Lung (tissue), 12 donors: ENCODE data around the gene ANP32A. TPM values are rescaled to one million over a fixed set of nuclear protein-coding genes. Genes with fewer than 3 reads are reported as not detected.

Experiments used
- ATAC-seq: fragments of 200-7000 bp; cut with Tn5 transposase; one replicate; pipeline ENCODE4 v1.9.1; 2020; ENCODE audit warnings: moderate number of reproducible peaks; ENCODE audit not compliant: insufficient read depth, low FRiP score
- DNase-seq, 3 donors: peaks; one replicate each; pipeline ENCODE4 v3.0.0-alpha.2; 2013 to 2017
- H3K27ac ChIP-seq, 2 donors: one replicate each; pipeline ENCODE4 v1.5.1; 2013; ENCODE audit warnings: mild to moderate bottlenecking in 2 of 2, moderate library complexity in 2 of 2, control low read depth in 1 of 2, inconsistent platforms in 1 of 2, low read depth in 1 of 2, low read length in 1 of 2
- H3K27me3 ChIP-seq, 3 donors: one replicate each; pipeline ENCODE4 v1.5.1; 2013; ENCODE audit warnings: low read length in 2 of 3; ENCODE audit not compliant: control insufficient read depth in 3 of 3, insufficient read depth in 3 of 3
- H3K36me3 ChIP-seq, 4 donors: one replicate each; pipeline ENCODE4 v1.5.1; 2013; ENCODE audit warnings: low read length in 4 of 4, mild to moderate bottlenecking in 1 of 4, moderate library complexity in 1 of 4; ENCODE audit not compliant: control insufficient read depth in 4 of 4, insufficient read depth in 4 of 4
- H3K4me1 ChIP-seq, 5 donors: one replicate each; pipeline ENCODE4 v1.5.1; 2013; ENCODE audit warnings: low read length in 5 of 5, mild to moderate bottlenecking in 2 of 5, moderate library complexity in 1 of 5; ENCODE audit not compliant: control insufficient read depth in 5 of 5, insufficient read depth in 5 of 5
- H3K4me3 ChIP-seq: one replicate; pipeline ENCODE4 v1.5.1; 2013; ENCODE audit warnings: mild to moderate bottlenecking, control low read depth, moderate library complexity
- H3K9ac ChIP-seq, 2 donors: one replicate each; pipeline ENCODE4 v1.5.1; 2013; ENCODE audit warnings: low read length in 2 of 2, control low read depth in 1 of 2; ENCODE audit not compliant: insufficient read depth in 1 of 2
- H3K9me3 ChIP-seq, 4 donors: one replicate each; pipeline ENCODE4 v1.5.1; 2013; ENCODE audit warnings: low read length in 3 of 4, mild to moderate bottlenecking in 1 of 4, moderate library complexity in 1 of 4; ENCODE audit not compliant: control insufficient read depth in 4 of 4, insufficient read depth in 3 of 4
- WGBS, 2 donors: extraction: QIAGEN DNeasy Blood & Tissue Kit; methylation state at CpG; one replicate each; pipeline ENCODE4 v1.1.7; 2013; 5-methylcytosine and 5-hydroxymethylcytosine counted together
- polyA plus RNA-seq, 2 donors: library from polyadenylated mRNA; stranded (reverse); fragments of 200-250 nt; gene quantifications; one replicate each; pipeline ENCODE4 v1.2.1, GENCODE V29; 2013
- total RNA-seq, 2 donors: library from RNA; depleted of rRNA in 1 of 2; stranded (reverse); fragments of >200 nt in 1 of 2; gene quantifications; one replicate each; pipeline ENCODE4 v1.2.1, GENCODE V29; 2014 to 2021
- TF ChIP-seq, protein P1 (sequence below): IDR thresholded peaks from 2 replicates; pipeline ENCODE4 v1.5.1; 2012; ENCODE audit warnings: mild to moderate bottlenecking; ENCODE audit errors: control extremely low read depth, extremely low read depth
- donor health status: control.
- donor health status: control.
- donor health status: Bipolar disorder and iron deficiency.
- donor health status: healthy.
- donor health status: DM: yes; HTN: yes; CAD: no.

Gene ANP32A
- total and polyA plus RNA-seq, 4 donors: 105 to 197 (median 113) TPM

DNA sequence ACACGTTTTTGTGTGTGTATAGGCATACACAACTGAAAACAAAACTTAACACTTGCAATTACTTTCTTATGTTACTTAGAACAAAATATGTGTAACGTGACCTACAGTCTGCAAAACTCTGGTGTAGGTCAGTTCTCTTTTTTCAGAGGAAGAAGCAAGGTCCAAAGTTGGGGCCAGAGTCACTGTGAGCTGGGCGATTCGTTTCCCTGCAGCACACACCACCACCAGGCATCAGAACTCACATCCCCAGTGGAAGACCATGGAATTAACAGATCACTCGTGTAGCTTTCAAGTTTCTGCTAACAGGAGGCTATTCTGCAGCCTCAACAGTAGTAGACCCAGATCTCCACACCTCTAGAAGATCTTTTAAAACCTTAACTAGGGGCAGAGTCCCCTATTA, 25.8 kb downstream of the ANP32A start:
- ATAC-seq (no peak), DNase-seq (no peak)
- 11 to 18% methylated on average over 5 of the region's 5 CpGs for WGBS, 2 donors
- H3K9ac ChIP-seq: peak overlapping the region in 1 of 2 donors; percentile 16
- H3K27me3 ChIP-seq: no peaks in the 10 kb centered on the region
- H3K27ac ChIP-seq: peak overlapping the region; percentile 58 to 70
- TF ChIP-seq, protein P1, sequence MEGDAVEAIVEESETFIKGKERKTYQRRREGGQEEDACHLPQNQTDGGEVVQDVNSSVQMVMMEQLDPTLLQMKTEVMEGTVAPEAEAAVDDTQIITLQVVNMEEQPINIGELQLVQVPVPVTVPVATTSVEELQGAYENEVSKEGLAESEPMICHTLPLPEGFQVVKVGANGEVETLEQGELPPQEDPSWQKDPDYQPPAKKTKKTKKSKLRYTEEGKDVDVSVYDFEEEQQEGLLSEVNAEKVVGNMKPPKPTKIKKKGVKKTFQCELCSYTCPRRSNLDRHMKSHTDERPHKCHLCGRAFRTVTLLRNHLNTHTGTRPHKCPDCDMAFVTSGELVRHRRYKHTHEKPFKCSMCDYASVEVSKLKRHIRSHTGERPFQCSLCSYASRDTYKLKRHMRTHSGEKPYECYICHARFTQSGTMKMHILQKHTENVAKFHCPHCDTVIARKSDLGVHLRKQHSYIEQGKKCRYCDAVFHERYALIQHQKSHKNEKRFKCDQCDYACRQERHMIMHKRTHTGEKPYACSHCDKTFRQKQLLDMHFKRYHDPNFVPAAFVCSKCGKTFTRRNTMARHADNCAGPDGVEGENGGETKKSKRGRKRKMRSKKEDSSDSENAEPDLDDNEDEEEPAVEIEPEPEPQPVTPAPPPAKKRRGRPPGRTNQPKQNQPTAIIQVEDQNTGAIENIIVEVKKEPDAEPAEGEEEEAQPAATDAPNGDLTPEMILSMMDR: no peak
- H3K36me3 ChIP-seq: peaks cover 0 to 2% (median under 1%) of the 10 kb centered on the region in 4 donors
- no peaks in the 10 kb centered on the region for H3K9me3 ChIP-seq
- H3K4me3 ChIP-seq: no peak overlapping the region
- H3K4me1 ChIP-seq: peaks cover 27 to 72% (median 60%) of the 10 kb centered on the region in 5 donors

GRCh38 chr15:68794307-68794706, 26.4 kb downstream of the ANP32A start:
- no peak overlapping the region for H3K9ac ChIP-seq
- 65 to 76% methylated on average over 4 of the region's 4 CpGs for WGBS, 2 donors

GRCh38 chr15:68793776-68794175, 26.9 kb downstream of the ANP32A start:
- TF ChIP-seq, protein P1: no peak
- Histone ChIP-seq H3K27me3 (no peaks in the 10 kb centered on the region), H3K4me3 (no peak overlapping the region), H3K36me3 (peaks cover 0 to 8% (median under 1%) of the 10 kb centered on the region in 4 donors), H3K4me1 (peaks cover 28 to 80% (median 70%) of the 10 kb centered on the region in 5 donors), H3K9me3 (no peaks in the 10 kb centered on the region), H3K27ac (peak overlapping the region; percentile 42 to 70), H3K9ac (no peak overlapping the region)
- ATAC-seq: no peak
- DNase-seq: no peak
- 66 to 73% methylated on average over 6 of the region's 6 CpGs for WGBS, 2 donors

More at GRCh38 chr15:68794307-68794706, 26.4 kb downstream of the ANP32A start:
- ATAC-seq (no peak), DNase-seq (no peak)
- Histone ChIP-seq H3K36me3 (peaks cover 0 to 4% (median under 1%) of the 10 kb centered on the region in 4 donors), H3K9me3 (no peaks in the 10 kb centered on the region), H3K4me3 (no peak overlapping the region), H3K4me1 (peaks cover 28 to 77% (median 65%) of the 10 kb centered on the region in 5 donors), H3K27me3 (no peaks in the 10 kb centered on the region), H3K27ac (peak overlapping the region; percentile 42 to 70)
- TF ChIP-seq, protein P1: no peak
